GM12801 (cell line): Measurements from ENCODE around the gene ANKRD37.

ENCODE experiments used
- CTCF ChIP-seq: IDR thresholded peaks from one replicate; pipeline ENCODE4 v1.5.1; 2011; ENCODE audit warnings: control low read depth; ENCODE audit not compliant: insufficient read length; ENCODE audit errors: extremely low read depth

Gene ANKRD37

DNA sequence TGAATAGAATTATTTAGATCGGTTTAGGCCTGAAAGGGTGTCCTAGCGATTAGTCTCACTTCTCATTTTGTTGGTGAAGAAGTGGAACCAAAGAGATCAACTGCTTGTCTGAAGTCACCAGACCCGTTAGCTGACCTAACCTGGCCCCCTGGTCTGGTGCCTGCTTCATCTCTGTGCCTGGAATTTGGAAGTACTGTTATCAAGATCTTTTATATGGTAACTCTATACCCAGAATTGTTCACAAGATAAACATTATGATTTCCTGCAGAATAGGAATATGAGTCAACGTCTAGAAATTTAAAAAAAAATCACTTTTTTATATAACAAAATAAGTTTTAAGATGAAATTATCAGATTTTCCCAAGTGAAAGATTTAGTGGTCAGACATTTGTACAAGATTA, 38.1 kb upstream of the ANKRD37 start:
- no peak for TF ChIP-seq CTCF

DNA sequence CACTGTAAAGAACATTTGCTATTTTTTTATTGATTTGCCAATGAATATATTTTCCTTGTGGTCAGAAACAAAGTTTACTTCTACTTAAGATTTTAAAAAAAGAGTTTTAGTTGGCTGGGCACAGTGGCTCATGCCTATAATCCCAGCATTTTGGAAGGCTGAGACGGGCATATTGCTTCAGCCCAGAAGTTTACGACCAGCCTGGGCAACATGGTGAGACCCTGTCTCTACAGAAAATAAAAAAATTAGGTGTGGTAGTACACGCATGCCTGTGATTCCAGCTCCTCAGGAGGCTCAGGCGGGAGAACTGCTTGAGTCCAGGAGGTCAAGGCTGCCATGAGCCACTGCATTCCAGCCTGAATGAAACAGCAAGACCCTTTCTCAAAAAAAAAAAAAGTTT, 37.7 kb upstream of the ANKRD37 start:
- TF ChIP-seq CTCF = no peak

DNA sequence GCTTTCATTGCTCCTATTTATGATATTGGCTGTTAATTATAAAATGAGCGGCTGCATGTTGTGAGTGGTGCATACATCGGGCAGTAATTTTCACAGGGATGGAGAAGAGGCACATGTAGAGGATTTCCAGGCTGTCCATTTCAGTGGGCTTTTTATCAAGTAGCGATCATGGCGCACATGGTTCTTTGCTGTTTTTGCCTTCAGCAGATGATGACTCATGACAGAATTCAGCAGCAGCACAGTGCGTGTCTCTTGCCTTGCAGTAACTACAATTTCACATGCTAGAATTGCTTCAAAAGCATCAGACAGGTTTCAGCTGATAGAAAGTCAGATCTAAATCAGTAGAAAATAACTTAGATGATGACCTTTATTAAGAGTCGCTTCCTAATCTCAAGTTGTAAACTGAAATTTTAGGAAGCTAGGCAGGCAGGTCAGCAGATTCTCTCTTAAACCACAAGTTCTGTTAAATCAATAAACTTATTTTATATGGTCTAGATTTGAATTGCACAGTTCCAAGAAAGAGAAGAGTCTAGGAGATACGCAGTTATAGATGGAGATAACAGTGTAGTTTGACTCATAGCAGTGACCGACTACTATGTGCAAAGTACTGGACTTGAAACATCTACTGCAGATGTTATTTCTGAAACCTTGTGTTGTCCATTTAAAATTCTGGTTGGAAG, 36.7 kb upstream of the ANKRD37 start:
- no peak for TF ChIP-seq CTCF

DNA sequence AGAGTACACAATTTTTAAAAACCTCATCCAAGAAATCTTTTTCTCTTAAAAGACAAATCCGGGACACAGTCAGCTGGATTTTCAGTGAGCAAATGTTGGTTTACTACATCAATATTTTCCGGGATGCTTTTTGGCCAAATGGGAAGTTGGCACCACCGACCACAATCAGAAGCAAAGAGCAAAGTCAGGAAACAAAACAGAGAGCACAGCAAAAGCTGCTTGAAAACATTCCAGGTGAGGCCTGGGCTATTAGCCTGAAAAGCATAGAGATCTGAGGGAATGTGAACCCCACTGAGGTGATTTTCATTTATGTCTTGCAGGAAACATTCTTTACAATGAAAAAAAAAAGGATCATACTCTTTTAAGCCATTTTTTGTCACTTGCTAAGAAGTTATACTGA, 34.8 kb upstream of the ANKRD37 start:
- TF ChIP-seq CTCF = no peak

- no peak for TF ChIP-seq CTCF
Measured at GRCh38 chr4:185363251-185363650, 33.4 kb upstream of the ANKRD37 start.

DNA sequence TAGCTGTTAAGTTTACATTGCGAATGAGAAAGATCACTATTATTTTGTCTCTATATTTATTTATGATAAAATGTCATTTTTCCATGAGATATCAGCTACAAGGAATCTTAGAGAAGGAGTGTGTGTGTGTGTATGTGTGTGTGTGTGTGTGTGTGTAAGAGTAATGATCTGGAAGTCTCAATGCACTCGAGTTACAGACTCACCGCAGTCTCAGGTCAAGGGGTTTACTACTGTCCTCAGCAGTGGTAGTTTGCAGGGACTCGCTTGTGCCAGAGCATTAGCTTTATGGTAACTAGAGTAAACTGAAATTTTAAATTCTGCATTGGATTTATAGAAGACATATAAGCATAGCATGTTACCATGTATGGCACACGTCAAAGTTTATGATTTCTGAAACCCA, 31.8 kb upstream of the ANKRD37 start:
- no peak for TF ChIP-seq CTCF

DNA sequence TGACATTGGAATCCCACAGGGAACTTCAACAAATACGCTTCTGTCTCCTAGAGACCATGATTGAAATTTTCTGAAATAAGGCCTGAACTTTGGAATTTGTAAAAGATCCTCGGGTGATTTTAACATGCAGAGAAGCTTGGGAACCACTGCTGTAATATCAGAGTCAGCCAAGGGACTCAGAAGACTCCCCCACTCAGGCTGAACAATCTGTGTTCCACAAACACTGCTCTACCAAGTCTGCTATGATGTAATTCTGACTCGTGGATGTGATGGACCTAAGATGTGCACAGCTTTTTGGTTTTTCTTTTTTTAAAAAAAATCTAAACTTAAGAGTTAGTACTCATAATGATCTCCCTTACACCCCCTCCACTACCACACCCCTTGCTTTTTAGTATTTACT, 26.9 kb upstream of the ANKRD37 start:
- TF ChIP-seq CTCF = no peak
